ENCODE results near the gene MMP1. TPM values are rescaled to one million over a fixed set of nuclear protein-coding genes. Genes with fewer than 3 reads are reported as not detected.

Gene MMP1
- polyA plus RNA-seq, 3 donors, result 0.07 to 0.28 (median 0.24) TPM

- no peak for DNase-seq (ENCODE audit: low read depth in 3 of 3, low spot score in 2 of 3)
Measured at GRCh38 chr11:102809971-102810370, 12.0 kb upstream of the MMP1 start.

GRCh38 chr11:102807921-102808320 lies 10.0 kb upstream of the MMP1 start:
- no peak for DNase-seq (ENCODE audit: low read depth in 3 of 3, low spot score in 2 of 3)

GRCh38 chr11:102806296-102806695 lies 8.3 kb upstream of the MMP1 start:
- DNase-seq (ENCODE audit: low read depth in 3 of 3, low spot score in 2 of 3), result no peak

GRCh38 chr11:102802341-102802740 lies 4.4 kb upstream of the MMP1 start:
- DNase-seq (ENCODE audit: low read depth in 3 of 3, low spot score in 2 of 3), result no peak

GRCh38 chr11:102800767-102801166 lies 2.8 kb upstream of the MMP1 start:
- no peak for DNase-seq (ENCODE audit: low read depth in 3 of 3, low spot score in 2 of 3)

GRCh38 chr11:102799681-102800340 lies 1.9 kb upstream of the MMP1 start:
- DNase-seq (ENCODE audit: low read depth in 3 of 3, low spot score in 2 of 3), result no peak

- DNase-seq (ENCODE audit: low read depth in 3 of 3, low spot score in 2 of 3), result no peak
Measured at GRCh38 chr11:102794382-102794781, 3.6 kb downstream of the MMP1 start.

- DNase-seq (ENCODE audit: low read depth in 3 of 3, low spot score in 2 of 3), result no peak
Measured at GRCh38 chr11:102793677-102794290, 4.2 kb downstream of the MMP1 start.

- DNase-seq (ENCODE audit: low read depth in 3 of 3, low spot score in 2 of 3), result no peak
Measured at GRCh38 chr11:102792604-102793003, 5.4 kb downstream of the MMP1 start.

- no peak for DNase-seq (ENCODE audit: low read depth in 3 of 3, low spot score in 2 of 3)
Measured at GRCh38 chr11:102791271-102792036, 6.5 kb downstream of the MMP1 start.

GRCh38 chr11:102788334-102788995 lies 9.5 kb downstream of the MMP1 start:
- DNase-seq (ENCODE audit: low read depth in 3 of 3, low spot score in 2 of 3), result no peak

- no peak for DNase-seq (ENCODE audit: low read depth in 3 of 3, low spot score in 2 of 3)
Measured at GRCh38 chr11:102784380-102784779, 13.6 kb downstream of the MMP1 start.

- no peak for DNase-seq (ENCODE audit: low read depth in 3 of 3, low spot score in 2 of 3)
Measured at GRCh38 chr11:102783720-102784119, 14.2 kb downstream of the MMP1 start.

- no peak for DNase-seq (ENCODE audit: low read depth in 3 of 3, low spot score in 2 of 3)
Measured at GRCh38 chr11:102783016-102783415, 14.9 kb downstream of the MMP1 start.

- DNase-seq (ENCODE audit: low read depth in 3 of 3, low spot score in 2 of 3), result no peak
Measured at GRCh38 chr11:102781676-102782075, 16.3 kb downstream of the MMP1 start.

- no peak for DNase-seq (ENCODE audit: low read depth in 3 of 3, low spot score in 2 of 3)
Measured at GRCh38 chr11:102780491-102780918, 17.5 kb downstream of the MMP1 start, which contains the start of gene MMP10. Gene MMP10, minus strand, starts transcription at chr11:102780628. Its CDS starts 37 bp downstream, at chr11:102780591.

- DNase-seq (ENCODE audit: low read depth in 3 of 3, low spot score in 2 of 3), result no peak
Measured at GRCh38 chr11:102776454-102776853, 21.5 kb downstream of the MMP1 start.

- no peak for DNase-seq (ENCODE audit: low read depth in 3 of 3, low spot score in 2 of 3)
Measured at GRCh38 chr11:102773386-102773785, 24.6 kb downstream of the MMP1 start.

- DNase-seq (ENCODE audit: low read depth in 3 of 3, low spot score in 2 of 3), result no peak
Measured at GRCh38 chr11:102771351-102771750, 26.6 kb downstream of the MMP1 start.

- DNase-seq (ENCODE audit: low read depth in 3 of 3, low spot score in 2 of 3), result no peak
Measured at GRCh38 chr11:102770191-102770590, 27.8 kb downstream of the MMP1 start.

GRCh38 chr11:102767800-102768199 lies 30.2 kb downstream of the MMP1 start:
- no peak for DNase-seq (ENCODE audit: low read depth in 3 of 3, low spot score in 2 of 3)
